Tibial artery (tissue), 4 donors: ENCODE data around the gene TRIM66.

ENCODE experiments used
- DNase-seq, 2 donors: peaks; one replicate each; pipeline ENCODE4 v3.0.0-alpha.2; 2019
- H3K27ac ChIP-seq, 2 donors: fragments of 200-600 bp; sonication (generic) in 1 of 2; 1 replicate in 1 of 2; 2 replicates in 1 of 2; pipeline ENCODE4 v1.5.1; 2018 to 2019; ENCODE audit warnings: mild to moderate bottlenecking in 1 of 2
- H3K27me3 ChIP-seq, 2 donors: fragments of 200-600 bp; sonication (generic) in 1 of 2; one replicate each; pipeline versions ENCODE4 v1.5.1 to v1.6.0; 2016 to 2019
- H3K36me3 ChIP-seq, 3 donors: fragments of 200-600 bp; sonication (generic) in 2 of 3; one replicate each; pipeline ENCODE4 v1.5.1; 2016 to 2019; ENCODE audit warnings: mild to moderate bottlenecking in 2 of 3
- H3K4me1 ChIP-seq, 4 donors: fragments of 200-600 bp; sonication (generic) in 2 of 4; 1 replicate in 3 of 4; 2 replicates in 1 of 4; pipeline ENCODE4 v1.5.1; 2016 to 2019
- H3K4me3 ChIP-seq, 2 donors: fragments of 200-600 bp; sonication (generic) in 1 of 2; 1 replicate in 1 of 2; 2 replicates in 1 of 2; pipeline ENCODE4 v1.5.1; 2018 to 2019; ENCODE audit warnings: mild to moderate bottlenecking in 2 of 2
- H3K9me3 ChIP-seq, 3 donors: fragments of 200-600 bp; sonication (generic) in 1 of 3; one replicate each; pipeline ENCODE4 v1.5.1; 2016 to 2019
- CTCF ChIP-seq, 2 experiments: fragments of 200-600 bp in 1 of 2; fragments of 450-650 bp in 1 of 2; IDR thresholded peaks; one replicate each; pipeline ENCODE4 v1.5.1; 2017 to 2019; ENCODE audit warnings: antibody characterized with exemption in 2 of 2, mild to moderate bottlenecking in 1 of 2, moderate library complexity in 1 of 2
- intact Hi-C: fragments of 100-400 bp; cut with DNase I; formaldehyde crosslinking; loops from one replicate; pipeline ENCODE4 v1.15.0; 2023; ENCODE audit warnings: low total_unique reads

TRIM66 gene

GRCh38 chr11:8665222-8665621 is 17.2 kb downstream of the TRIM66 start:
- H3K4me3 ChIP-seq = no peak overlapping the region
- H3K4me1 ChIP-seq = no peaks in the 10 kb centered on the region
- intact Hi-C loops = no loop called here
- no peak for DNase-seq
- no peaks in the 10 kb centered on the region for H3K27me3 ChIP-seq
- peaks cover 0 to 8% (median 0%) of the 10 kb centered on the region in 3 donors for H3K36me3 ChIP-seq
- TF ChIP-seq CTCF (IDR thresholded peaks at IDR 0.05) = no peak
- no peaks in the 10 kb centered on the region for H3K9me3 ChIP-seq
- H3K27ac ChIP-seq = no peak overlapping the region

DNA sequence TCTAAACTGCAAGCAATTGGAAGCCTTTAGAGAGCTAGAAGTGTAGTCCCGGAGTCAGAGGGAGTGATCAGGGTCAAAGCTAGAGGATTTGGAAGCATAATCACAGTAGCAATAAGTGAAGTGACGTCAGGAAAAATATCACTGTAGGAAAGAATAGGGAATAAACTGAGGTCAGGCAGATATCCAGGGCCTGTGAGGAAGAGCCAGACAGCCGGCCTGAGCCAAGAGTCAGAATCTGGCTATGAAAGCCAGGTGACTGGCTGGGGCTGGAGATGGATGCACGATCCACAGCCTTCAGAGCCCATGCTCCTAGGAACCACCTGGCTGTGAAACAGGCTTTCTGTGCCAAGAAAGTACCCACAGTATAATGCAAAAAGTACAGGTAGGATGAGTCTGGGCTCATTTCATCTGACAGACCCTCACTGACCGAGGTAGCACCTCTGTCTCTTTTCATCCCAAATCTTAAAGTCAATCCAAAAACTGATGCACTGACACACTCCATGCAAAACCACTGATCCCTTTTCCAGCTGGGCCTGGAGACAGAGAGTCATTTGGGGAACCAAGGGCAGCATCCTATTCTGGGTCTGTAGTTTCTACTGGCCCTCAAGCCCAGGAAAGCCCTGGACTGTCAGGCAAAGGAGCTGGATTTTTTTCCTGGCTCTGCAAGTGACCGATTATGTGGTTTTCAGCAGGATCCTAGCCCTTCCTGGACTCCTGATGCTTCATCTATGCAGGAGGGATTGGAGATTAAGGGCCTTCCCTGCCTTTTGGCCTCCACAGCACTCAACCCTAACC is 21.3 kb downstream of the TRIM66 start:
- no peak overlapping the region for H3K4me3 ChIP-seq
- H3K4me1 ChIP-seq = peaks cover 0 to 8% (median 2%) of the 10 kb centered on the region in 4 donors
- H3K27me3 ChIP-seq = no peaks in the 10 kb centered on the region
- peaks cover 0 to 3% (median 0%) of the 10 kb centered on the region in 3 donors for H3K36me3 ChIP-seq
- intact Hi-C loops = no loop called here
- no peak overlapping the region for H3K27ac ChIP-seq
- no peak for TF ChIP-seq CTCF (IDR thresholded peaks at IDR 0.05)
- DNase-seq = no peak
- no peaks in the 10 kb centered on the region for H3K9me3 ChIP-seq

GRCh38 chr11:8658321-8659057 is 24.0 kb downstream of the TRIM66 start:
- no peak overlapping the region for H3K4me3 ChIP-seq
- H3K36me3 ChIP-seq = peaks cover 0 to 3% (median 0%) of the 10 kb centered on the region in 3 donors
- H3K9me3 ChIP-seq = no peaks in the 10 kb centered on the region
- H3K27me3 ChIP-seq = no peaks in the 10 kb centered on the region
- DNase-seq = no peak
- intact Hi-C loops = no loop called here
- peaks cover 0 to 8% (median 2%) of the 10 kb centered on the region in 4 donors for H3K4me1 ChIP-seq
- no peak for TF ChIP-seq CTCF (IDR thresholded peaks at IDR 0.05)
- H3K27ac ChIP-seq = no peak overlapping the region

- Histone ChIP-seq H3K9me3 (no peaks in the 10 kb centered on the region), H3K4me3 (no peak overlapping the region), H3K36me3 (no peaks in the 10 kb centered on the region), H3K27ac (no peak overlapping the region), H3K4me1 (peaks cover 0 to 8% (median 2%) of the 10 kb centered on the region in 4 donors), H3K27me3 (no peaks in the 10 kb centered on the region)
- intact Hi-C loops = no loop called here
- no peak for TF ChIP-seq CTCF (IDR thresholded peaks at IDR 0.05)
- no peak for DNase-seq
Observed at GRCh38 chr11:8656291-8656690, 26.2 kb downstream of the TRIM66 start.

GRCh38 chr11:8654503-8654902 is 28.0 kb downstream of the TRIM66 start:
- no peak for DNase-seq
- TF ChIP-seq CTCF (IDR thresholded peaks at IDR 0.05) = no peak
- Histone ChIP-seq H3K9me3 (no peaks in the 10 kb centered on the region), H3K36me3 (peaks cover 0 to 15% (median 13%) of the 10 kb centered on the region in 3 donors), H3K4me1 (peaks cover 0 to 8% (median 2%) of the 10 kb centered on the region in 4 donors), H3K27ac (no peak overlapping the region), H3K4me3 (no peak overlapping the region), H3K27me3 (no peaks in the 10 kb centered on the region)
- intact Hi-C loops = no loop called here
